GM08714 (cell line): ENCODE results near the gene CCDC93.

Source experiments
- H3K4me3 ChIP-seq: fragments of 200-500 bp; sonication (Bioruptor generic); 2 replicates; pipeline ENCODE4 v1.5.1; 2014; ENCODE audit warnings: mild to moderate bottlenecking, low read length, inconsistent platforms
- ZNF274 ChIP-seq: IDR thresholded peaks from 2 replicates; pipeline ENCODE4 v1.6.1; 2012; ENCODE audit warnings: mild to moderate bottlenecking, low read depth, low read length

The CCDC93 gene

GRCh38 chr2:118013724-118014491 is at the start of gene CCDC93:
Gene CCDC93, minus strand, starts transcription at chr2:118014070. Its CDS starts 75 bp downstream, at chr2:118013995.
- TF ChIP-seq ZNF274, result no peak
- H3K4me3 ChIP-seq, result peak within 1 kb of the TSS; percentile 86

- no peak for TF ChIP-seq ZNF274
These were observed 48.8 kb upstream of the CCDC93 start for GRCh38 chr2:118062669-118063068.

GRCh38 chr2:118062048-118062447 is 48.2 kb upstream of the CCDC93 start:
- TF ChIP-seq ZNF274, result no peak
- no peak overlapping the region for H3K4me3 ChIP-seq

More at GRCh38 chr2:118062669-118063068, 48.8 kb upstream of the CCDC93 start:
- H3K4me3 ChIP-seq, result no peak overlapping the region

GRCh38 chr2:118061135-118061955 is 47.5 kb upstream of the CCDC93 start:
- TF ChIP-seq ZNF274, result no peak
- no peak overlapping the region for H3K4me3 ChIP-seq

- TF ChIP-seq ZNF274, result no peak
- no peak overlapping the region for H3K4me3 ChIP-seq
These were observed 46.1 kb upstream of the CCDC93 start for GRCh38 chr2:118059919-118060478.

GRCh38 chr2:118058951-118059350 is 45.1 kb upstream of the CCDC93 start:
- H3K4me3 ChIP-seq, result no peak overlapping the region
- no peak for TF ChIP-seq ZNF274

- TF ChIP-seq ZNF274, result no peak
- no peak overlapping the region for H3K4me3 ChIP-seq
These were observed 42.9 kb upstream of the CCDC93 start for GRCh38 chr2:118056801-118057200.

- peak overlapping the region; percentile 44; the same call in 1 of the 2 replicates for H3K4me3 ChIP-seq
- no peak for TF ChIP-seq ZNF274
These were observed 42.3 kb upstream of the CCDC93 start for GRCh38 chr2:118056165-118056534.

- no peak for TF ChIP-seq ZNF274
- H3K4me3 ChIP-seq, result peak overlapping the region; percentile 44; the same call in 1 of the 2 replicates
These were observed 41.8 kb upstream of the CCDC93 start for GRCh38 chr2:118055512-118056164.

- no peak overlapping the region for H3K4me3 ChIP-seq
- no peak for TF ChIP-seq ZNF274
These were observed 40.5 kb upstream of the CCDC93 start for GRCh38 chr2:118054213-118055008.

GRCh38 chr2:118053681-118054080 is 39.8 kb upstream of the CCDC93 start:
- H3K4me3 ChIP-seq, result no peak overlapping the region
- TF ChIP-seq ZNF274, result no peak

- H3K4me3 ChIP-seq, result no peak overlapping the region
- TF ChIP-seq ZNF274, result no peak
These were observed 38.6 kb upstream of the CCDC93 start for GRCh38 chr2:118052474-118052873.

GRCh38 chr2:118051826-118052358 is 38.0 kb upstream of the CCDC93 start:
- no peak overlapping the region for H3K4me3 ChIP-seq
- TF ChIP-seq ZNF274, result no peak
